Stimulated activated CD4-positive, alpha-beta T cell treated with anti-CD3 and anti-CD28 coated beads, TNF-alpha, amount 100 ng/mL, for 48 hours (primary cell): ENCODE results near the gene OCA2.
"Not testable (repeated sequence)": the region's sequence is repeated elsewhere in the genome, so short reads cannot be mapped to it uniquely, and the experiment has no call there.

Source experiments
- DNase-seq, 3 donors: peaks; one replicate each; pipeline ENCODE4 v3.0.0-alpha.2; 2020; ENCODE audit warnings: low read depth in 3 of 3

OCA2 gene

GRCh38 chr15:27871078-27871901, 227.8 kb downstream of the OCA2 start:
- DNase-seq, result no peak

GRCh38 chr15:27870320-27870719, 228.8 kb downstream of the OCA2 start:
- DNase-seq, result no peak

GRCh38 chr15:27869697-27870281, 229.3 kb downstream of the OCA2 start:
- DNase-seq, result no peak

GRCh38 chr15:27868828-27869404, 230.2 kb downstream of the OCA2 start:
- no peak for DNase-seq

- DNase-seq, result no peak
These were observed 231.3 kb downstream of the OCA2 start for GRCh38 chr15:27867861-27868260.

GRCh38 chr15:27866505-27867165, 232.5 kb downstream of the OCA2 start:
- no peak for DNase-seq

GRCh38 chr15:27865926-27866325, 233.2 kb downstream of the OCA2 start:
- DNase-seq, result no peak

GRCh38 chr15:27865323-27865922, 233.7 kb downstream of the OCA2 start:
- no peak for DNase-seq

GRCh38 chr15:27864719-27865118, 234.4 kb downstream of the OCA2 start:
- no peak for DNase-seq

GRCh38 chr15:27864086-27864485, 235.0 kb downstream of the OCA2 start:
- DNase-seq, result no peak

GRCh38 chr15:27863000-27863399, 236.1 kb downstream of the OCA2 start:
- DNase-seq, result no peak

GRCh38 chr15:27861171-27861570, 237.9 kb downstream of the OCA2 start:
- DNase-seq, result no peak

- no peak for DNase-seq
These were observed 244.0 kb downstream of the OCA2 start for GRCh38 chr15:27855137-27855536.

- DNase-seq, result no peak
These were observed 244.5 kb downstream of the OCA2 start for GRCh38 chr15:27854601-27855000.

GRCh38 chr15:27853624-27854455, 245.3 kb downstream of the OCA2 start:
- no peak for DNase-seq

GRCh38 chr15:27851858-27852210, 247.3 kb downstream of the OCA2 start:
- DNase-seq, result no peak

GRCh38 chr15:27850981-27851857, 247.9 kb downstream of the OCA2 start:
- no peak for DNase-seq

GRCh38 chr15:27850050-27850449, 249.1 kb downstream of the OCA2 start:
- no peak for DNase-seq

GRCh38 chr15:27848936-27849335, 250.2 kb downstream of the OCA2 start:
- DNase-seq, result not testable (repeated sequence)
